HepG2 (cell line): ENCODE data around the gene CNPPD1. TPM values are rescaled to one million over a fixed set of nuclear protein-coding genes. Genes with fewer than 3 reads are reported as not detected.

Experiments
- BHLHE40 ChIP-seq: IDR thresholded peaks from 2 replicates; pipeline ENCODE4 v1.6.1; 2011; ENCODE audit warnings: low read length, improper control_type of control experiment
- FOXJ3 ChIP-seq: sonication (generic); formaldehyde crosslinking; IDR thresholded peaks from 2 replicates; pipeline ENCODE4 v1.4.0; 2020; ENCODE audit warnings: missing genetic modification reagents, mild to moderate bottlenecking, borderline replicate concordance
- GMEB1 ChIP-seq: sonication (generic); formaldehyde crosslinking; IDR thresholded peaks from 2 replicates; pipeline ENCODE4 v1.5.1; 2020; ENCODE audit warnings: missing genetic modification reagents, mild to moderate bottlenecking, borderline replicate concordance
- GTF3A ChIP-seq: sonication (generic); formaldehyde crosslinking; conservative IDR thresholded peaks from 2 replicates; pipeline ENCODE4 v1.4.0; 2020; ENCODE audit warnings: mild to moderate bottlenecking, missing genetic modification reagents
- HOXA9 ChIP-seq: sonication (generic); formaldehyde crosslinking; IDR thresholded peaks from 2 replicates; pipeline ENCODE4 v1.8.1; 2022; ENCODE audit warnings: missing genetic modification reagents, mild to moderate bottlenecking, moderate library complexity, borderline replicate concordance
- MIER2 ChIP-seq: IDR thresholded peaks from 2 replicates; pipeline ENCODE4 v1.6.1; 2016; ENCODE audit warnings: missing biosample characterization, missing genetic modification reagents
- NFE2L2 ChIP-seq: fragments of 150-350 bp; IDR thresholded peaks from 2 replicates; pipeline ENCODE4 v1.6.1; 2014; ENCODE audit warnings: low read length
- NR1H2 ChIP-seq: sonication (generic); formaldehyde crosslinking; IDR thresholded peaks from 2 replicates; pipeline ENCODE4 v1.8.1; 2022; ENCODE audit warnings: low read depth, missing genetic modification reagents, borderline replicate concordance
- PATZ1 ChIP-seq: sonication (generic); formaldehyde crosslinking; IDR thresholded peaks from 2 replicates; pipeline ENCODE4 v1.4.0; 2020; ENCODE audit warnings: missing genetic modification reagents
- PLRG1 ChIP-seq: fragments of 450-650 bp; conservative IDR thresholded peaks from 2 replicates; pipeline ENCODE4 v1.6.1; 2016
- RBM22 ChIP-seq: fragments of 200-400 bp; formaldehyde crosslinking; optimal IDR thresholded peaks from 2 replicates; pipeline ENCODE3; 2017; ENCODE audit warnings: mild to moderate bottlenecking, low read length, moderate library complexity
- RFX5 ChIP-seq: IDR thresholded peaks from 2 replicates; pipeline ENCODE4 v1.6.1; 2011; ENCODE audit warnings: low read depth, low read length, improper control_type of control experiment
- RNF2 ChIP-seq: fragments of 450-650 bp; conservative IDR thresholded peaks from 2 replicates; pipeline ENCODE4 v1.6.1; 2016; ENCODE audit warnings: low read depth
- RXRA ChIP-seq: sonication (generic); formaldehyde crosslinking; IDR thresholded peaks from 2 replicates; pipeline ENCODE4 v1.5.1; 2020; ENCODE audit warnings: missing genetic modification reagents
- SIX4 ChIP-seq: sonication (generic); formaldehyde crosslinking; IDR thresholded peaks from 2 replicates; pipeline ENCODE4 v1.4.0; 2020; ENCODE audit warnings: missing genetic modification reagents
- SP4 ChIP-seq: sonication (generic); formaldehyde crosslinking; IDR thresholded peaks from 2 replicates; pipeline ENCODE4 v1.8.1; 2023; ENCODE audit warnings: mild to moderate bottlenecking, missing genetic modification reagents
- ZBTB33 ChIP-seq: sonication (generic); formaldehyde crosslinking; IDR thresholded peaks from 2 replicates; pipeline ENCODE4 v1.4.0; 2020; ENCODE audit warnings: missing genetic modification reagents
- ZBTB38 ChIP-seq: sonication (generic); formaldehyde crosslinking; IDR thresholded peaks from 2 replicates; pipeline ENCODE4 v1.5.1; 2020; ENCODE audit warnings: mild to moderate bottlenecking, missing genetic modification reagents
- ZNF24 ChIP-seq: fragments of 450-650 bp; IDR thresholded peaks from 2 replicates; pipeline ENCODE4 v1.6.1; 2017; ENCODE audit warnings: antibody characterized with exemption, mild to moderate bottlenecking
- ZNF614 ChIP-seq: IDR thresholded peaks from 2 replicates; pipeline ENCODE4 v1.6.1; 2018; ENCODE audit warnings: missing biosample characterization, missing genetic modification reagents, inconsistent platforms, borderline replicate concordance
- ZNF800 ChIP-seq: sonication (generic); formaldehyde crosslinking; IDR thresholded peaks from 2 replicates; pipeline ENCODE4 v1.4.0; 2020; ENCODE audit warnings: missing genetic modification reagents
- ZSCAN9 ChIP-seq: IDR thresholded peaks from 2 replicates; pipeline ENCODE4 v1.6.1; 2016; ENCODE audit warnings: borderline replicate concordance
- polyA plus RNA-seq, 8 experiments: library from polyadenylated mRNA; depleted of rRNA in 3 of 8; stranded (reverse) in 7 of 8; unstranded in 1 of 8; fragments of >200 nt; fragmentation: Illumina TruSeq in 4 of 8; extraction: Trizol in 4 of 8; gene quantifications; 2 replicates each; pipeline versions ENCODE4 v1.2.1 to v1.2.3, GENCODE V29; 2011 to 2016; ENCODE audit warnings: low read depth in 4 of 8, missing spikeins in 1 of 8, mixed read lengths in 1 of 8; ENCODE audit not compliant: insufficient read depth in 1 of 8
- total RNA-seq, 5 experiments: library from RNA; depleted of rRNA; stranded (reverse); fragments of >200 nt; fragmentation: Illumina TruSeq; extraction: Trizol; gene quantifications; 2 replicates each; pipeline ENCODE4 v1.2.3, GENCODE V29; 2016; ENCODE audit warnings: low read depth in 1 of 5

Gene CNPPD1
- total and polyA plus RNA-seq, 2 of the 13 experiments (the other 11 are each of a cell fraction or from before 2014, with no cell fraction given): 35.5 to 49.4 TPM

GRCh38 chr2:219218732-219219701 lies 42.3 kb upstream of the CNPPD1 start, which contains the start of gene ABCB6 (continued):
- TF ChIP-seq ZNF614 (CRISPR knock-in tag) (peak; percentile 80), ZBTB33 (CRISPR knock-in tag) (0 out of 2 replicates have a peak, but pooled peaks have one; percentile 12), FOXJ3 (CRISPR knock-in tag) (0 out of 2 replicates have a peak, but pooled peaks have one; percentile 4), ZNF800 (CRISPR knock-in tag) (peak; percentile 80; the same call in 1 of the 2 replicates), SIX4 (CRISPR knock-in tag) (peak; percentile 64; the same call in 1 of the 2 replicates), PLRG1 (no peak), HOXA9 (CRISPR knock-in tag) (peak; percentile 87; the same call in 1 of the 2 replicates), SP4 (CRISPR knock-in tag) (peak; percentile 98), NR1H2 (CRISPR knock-in tag) (0 out of 2 replicates have a peak, but pooled peaks have one; percentile 33), RXRA (peak; percentile 80), RBM22 (peak; percentile 96), ZBTB38 (CRISPR knock-in tag) (peak; percentile 93), BHLHE40 (peak; percentile 98), GTF3A (CRISPR knock-in tag) (0 out of 2 replicates have a peak, but pooled peaks have one; percentile 50), PATZ1 (CRISPR knock-in tag) (peak; percentile 92), GMEB1 (CRISPR knock-in tag) (peak; percentile 96), RNF2 (peak; percentile 88; the same call in 1 of the 2 replicates), ZNF24 (no peak), ZSCAN9 (CRISPR knock-in tag) (peak; percentile 88; the same call in 1 of the 2 replicates), NFE2L2 (no peak), MIER2 (peak; percentile 82), RFX5 (peak; percentile 32; the same call in 1 of the 2 replicates)
